Measurements from ENCODE around the gene NIPSNAP2. TPM values are rescaled to one million over a fixed set of nuclear protein-coding genes. Genes with fewer than 3 reads are reported as not detected.

The NIPSNAP2 gene
- total and polyA plus RNA-seq, 10 of the 15 experiments (the other 5 are each of a cell fraction or from before 2014, with no cell fraction given): 24.7 to 88.5 (median 49.9) TPM

GRCh38 chr7:55963584-55964168 is 709 bp upstream of the NIPSNAP2 start:
- Histone ChIP-seq H3K27ac (ENCODE audit: control insufficient read depth, insufficient read depth) (no peak overlapping the region), H3K4me3 (peak overlapping the region; percentile 7; the same call in 1 of the 2 replicates), H3K9me3 (replicated peaks; ENCODE audit: control insufficient read depth, insufficient read depth, low read length) (no peaks in the 10 kb centered on the region), H2AFZ (ENCODE audit: control insufficient read depth, low read depth, low read length) (peak overlapping the region; percentile 80), H3K4me2 (ENCODE audit: control insufficient read depth, insufficient read depth) (peak overlapping the region; percentile 84), H3K4me1 (ENCODE audit: control insufficient read depth, insufficient read depth, low read length) (peaks cover 6% of the 10 kb centered on the region), H3K79me2 (ENCODE audit: control insufficient read depth, insufficient read depth, low read length) (peaks cover 12% of the 10 kb centered on the region), H3K36me3 (ENCODE audit: control insufficient read depth in 2 of 2, insufficient read depth in 2 of 2, low read length in 1 of 2) (no peaks in the 10 kb centered on the region), H3K9ac (ENCODE audit: control insufficient read depth, insufficient read depth, low read length) (peak overlapping the region; percentile 58), H4K20me1 (ENCODE audit: control insufficient read depth, insufficient read depth) (no peaks in the 10 kb centered on the region), H3K27me3 (replicated peaks in 1 of 2; ENCODE audit: control insufficient read depth in 2 of 2, insufficient read depth in 2 of 2, low read length in 1 of 2) (no peaks in the 10 kb centered on the region)
- RAD21 ChIA-PET (ENCODE audit: unreplicated experiment): interaction anchor here (0.6 to 1.6 kb wide), 3 partner anchors 53 to 324 kb away, joined by 3 to 5 read pairs (median 3); partner anchors contain the start of genes CCT6A and PSPH
- no TSS peak for BruUV-seq (replicated peaks)
- intact Hi-C loops (cut with micrococcal nuclease; ENCODE audit: unreplicated experiment): loop anchor here (1.0 to 10.0 kb wide), 3 partner anchors 209 to 659 kb away; no protein-coding TSS in a partner anchor
- DNase-seq (ENCODE audit: low read depth, low spot score): no peak
- SMC1A ChIA-PET (ENCODE audit: uncharacterized antibody, unreplicated experiment): no interaction called here
- in situ Hi-C loops (cut with MboI): no loop called here
- TF ChIP-seq CHD2 (IDR thresholded peaks at IDR 0.05; ENCODE audit: borderline replicate concordance, low read depth, low read length): 0 out of 2 replicates have a peak, but pooled peaks have one; percentile 5
- TF ChIP-seq NBN (IDR thresholded peaks at IDR 0.05): 0 out of 2 replicates have a peak, but pooled peaks have one; percentile 32
- no peak for TF ChIP-seq KLF5 (IDR thresholded peaks at IDR 0.05; ENCODE audit: partially characterized antibody)
- no peak for TF ChIP-seq SRF (IDR thresholded peaks at IDR 0.05; ENCODE audit: low read depth in 2 of 2, low read length in 2 of 2)
- WGBS (ENCODE audit: insufficient coverage, insufficient replicate concordance, low lambda C conversion rate, missing lambda C conversion rate): 79% methylated on average over 15 of the region's 15 CpGs
- no peak for ATAC-seq
- FAIRE-seq: no peak
- POLR2A ChIA-PET: interaction anchor here (0.6 kb wide), 1 partner anchor 101 kb away, joined by 5 read pairs; no protein-coding TSS in a partner anchor
- CTCF ChIA-PET: interaction anchor here (0.6 to 1.9 kb wide), 10 partner anchors 8 to 528 kb away, joined by 3 to 9 read pairs (median 3); no protein-coding TSS in a partner anchor

- peak overlapping the region; percentile 81 for H3K9ac ChIP-seq (ENCODE audit: control insufficient read depth, insufficient read depth, low read length)
- in situ Hi-C loops (cut with MboI): loop anchor here (5.0 kb wide), 1 partner anchor 318 kb away; no protein-coding TSS in a partner anchor
- H3K4me2 ChIP-seq (ENCODE audit: control insufficient read depth, insufficient read depth): peak overlapping the region; percentile 62
- RAD21 ChIA-PET (ENCODE audit: unreplicated experiment): interaction anchor here (0.7 to 1.6 kb wide), 3 partner anchors 35 to 324 kb away, joined by 4 to 5 read pairs (median 5); partner anchors contain the start of genes CCT6A and PSPH
- ATAC-seq (no peak), FAIRE-seq (no peak), DNase-seq (ENCODE audit: low read depth, low spot score) (no peak)
- H3K9me3 ChIP-seq (replicated peaks; ENCODE audit: control insufficient read depth, insufficient read depth, low read length): no peaks in the 10 kb centered on the region
- H3K4me1 ChIP-seq (ENCODE audit: control insufficient read depth, insufficient read depth, low read length): peaks cover 6% of the 10 kb centered on the region
- H3K36me3 ChIP-seq (ENCODE audit: control insufficient read depth in 2 of 2, insufficient read depth in 2 of 2, low read length in 1 of 2): no peaks in the 10 kb centered on the region; a peak in 1 of 4 replicates
- H3K27ac ChIP-seq (ENCODE audit: control insufficient read depth, insufficient read depth): peak overlapping the region; percentile 73
- peak overlapping the region; percentile 91 for H3K4me3 ChIP-seq
- POLR2A ChIA-PET: interaction anchor here (0.9 kb wide), 1 partner anchor 86 kb away, joined by 4 read pairs; the partner anchor contains the start of genes CCT6A and PSPH
- no peaks in the 10 kb centered on the region for H4K20me1 ChIP-seq (ENCODE audit: control insufficient read depth, insufficient read depth)
- intact Hi-C loops (cut with micrococcal nuclease; ENCODE audit: unreplicated experiment): loop anchor here (5.0 to 10.0 kb wide), 3 partner anchors 97 to 660 kb away; partner anchors contain the start of gene SUMF2
- WGBS (ENCODE audit: insufficient coverage, insufficient replicate concordance, low lambda C conversion rate, missing lambda C conversion rate): 10% methylated on average over 14 of the region's 14 CpGs
- H3K27me3 ChIP-seq (replicated peaks in 1 of 2; ENCODE audit: control insufficient read depth in 2 of 2, insufficient read depth in 2 of 2, low read length in 1 of 2): no peaks in the 10 kb centered on the region
- CTCF ChIA-PET: interaction anchor here (0.7 to 1.9 kb wide), 8 partner anchors 9 to 532 kb away, joined by 3 to 9 read pairs (median 3); no protein-coding TSS in a partner anchor
- no peak for TF ChIP-seq EP300 (IDR thresholded peaks at IDR 0.05; ENCODE audit: borderline replicate concordance in 1 of 2, control insufficient read depth in 1 of 2, low read depth in 2 of 2, low read length in 2 of 2)
- 0 out of 2 replicates have a peak, but pooled peaks have one; percentile 1 for TF ChIP-seq CREB1 (IDR thresholded peaks at IDR 0.05; ENCODE audit: low read depth)
- BruUV-seq (replicated peaks): no TSS peak
- peak overlapping the region; percentile 41 for H2AFZ ChIP-seq (ENCODE audit: control insufficient read depth, low read depth, low read length)
- peaks cover 12% of the 10 kb centered on the region for H3K79me2 ChIP-seq (ENCODE audit: control insufficient read depth, insufficient read depth, low read length)
- SMC1A ChIA-PET (ENCODE audit: uncharacterized antibody, unreplicated experiment): interaction anchor here (2.2 kb wide), 1 partner anchor 324 kb away, joined by 6 read pairs; no protein-coding TSS in a partner anchor
Observed at GRCh38 chr7:55965100-55965470, 700 bp downstream of the NIPSNAP2 start.
